Measurements from ENCODE around the gene NUTM2G. TPM values are rescaled to one million over a fixed set of nuclear protein-coding genes. Genes with fewer than 3 reads are reported as not detected.
"Not testable (repeated sequence)": the region's sequence is repeated elsewhere in the genome, so short reads cannot be mapped to it uniquely, and the experiment has no call there.

The NUTM2G gene
- total RNA-seq, 1 donor from 2014 or later, result 0.19 TPM

GRCh38 chr9:96908479-96908878, 20.2 kb upstream of the NUTM2G start:
- not testable (repeated sequence) for H3K27me3 Mint-ChIP-seq; DNase-seq (ENCODE audit: extremely low spot score, unreplicated experiment); H3K9me3 Mint-ChIP-seq; H3K4me1 Mint-ChIP-seq (ENCODE audit: unreplicated experiment); H3K4me3 Mint-ChIP-seq; H3K27ac Mint-ChIP-seq; H3K36me3 Mint-ChIP-seq

GRCh38 chr9:96915539-96915938, 13.1 kb upstream of the NUTM2G start:
- H3K9me3 Mint-ChIP-seq; H3K4me1 Mint-ChIP-seq (ENCODE audit: unreplicated experiment); H3K27me3 Mint-ChIP-seq; DNase-seq (ENCODE audit: extremely low spot score, unreplicated experiment); H3K27ac Mint-ChIP-seq; H3K36me3 Mint-ChIP-seq; H3K4me3 Mint-ChIP-seq: not testable (repeated sequence)

GRCh38 chr9:96916531-96916930, 12.1 kb upstream of the NUTM2G start:
- H3K27ac Mint-ChIP-seq; H3K27me3 Mint-ChIP-seq; H3K36me3 Mint-ChIP-seq; DNase-seq (ENCODE audit: extremely low spot score, unreplicated experiment); H3K4me3 Mint-ChIP-seq; H3K9me3 Mint-ChIP-seq; H3K4me1 Mint-ChIP-seq (ENCODE audit: unreplicated experiment): not testable (repeated sequence)

GRCh38 chr9:96918550-96918949, 10.1 kb upstream of the NUTM2G start:
- H3K4me3 Mint-ChIP-seq; H3K27ac Mint-ChIP-seq; DNase-seq (ENCODE audit: extremely low spot score, unreplicated experiment); H3K36me3 Mint-ChIP-seq; H3K27me3 Mint-ChIP-seq; H3K4me1 Mint-ChIP-seq (ENCODE audit: unreplicated experiment); H3K9me3 Mint-ChIP-seq: not testable (repeated sequence)

GRCh38 chr9:96920803-96921202, 7.8 kb upstream of the NUTM2G start:
- DNase-seq (ENCODE audit: extremely low spot score, unreplicated experiment); H3K4me3 Mint-ChIP-seq; H3K27ac Mint-ChIP-seq; H3K27me3 Mint-ChIP-seq; H3K9me3 Mint-ChIP-seq; H3K4me1 Mint-ChIP-seq (ENCODE audit: unreplicated experiment); H3K36me3 Mint-ChIP-seq: not testable (repeated sequence)

GRCh38 chr9:96925587-96925986, 3.1 kb upstream of the NUTM2G start:
- not testable (repeated sequence) for H3K9me3 Mint-ChIP-seq; H3K4me1 Mint-ChIP-seq (ENCODE audit: unreplicated experiment); H3K4me3 Mint-ChIP-seq; H3K27ac Mint-ChIP-seq; H3K36me3 Mint-ChIP-seq; DNase-seq (ENCODE audit: extremely low spot score, unreplicated experiment); H3K27me3 Mint-ChIP-seq

- not testable (repeated sequence) for H3K27me3 Mint-ChIP-seq; H3K36me3 Mint-ChIP-seq; DNase-seq (ENCODE audit: extremely low spot score, unreplicated experiment); H3K27ac Mint-ChIP-seq; H3K4me1 Mint-ChIP-seq (ENCODE audit: unreplicated experiment); H3K4me3 Mint-ChIP-seq; H3K9me3 Mint-ChIP-seq
Observed at GRCh38 chr9:96931665-96932064, 3.0 kb downstream of the NUTM2G start.

GRCh38 chr9:96934097-96934496, 5.5 kb downstream of the NUTM2G start:
- not testable (repeated sequence) for H3K27ac Mint-ChIP-seq; H3K9me3 Mint-ChIP-seq; DNase-seq (ENCODE audit: extremely low spot score, unreplicated experiment); H3K4me1 Mint-ChIP-seq (ENCODE audit: unreplicated experiment); H3K27me3 Mint-ChIP-seq; H3K4me3 Mint-ChIP-seq; H3K36me3 Mint-ChIP-seq

GRCh38 chr9:96934706-96935105, 6.1 kb downstream of the NUTM2G start:
- H3K36me3 Mint-ChIP-seq; DNase-seq (ENCODE audit: extremely low spot score, unreplicated experiment); H3K4me1 Mint-ChIP-seq (ENCODE audit: unreplicated experiment); H3K9me3 Mint-ChIP-seq; H3K27me3 Mint-ChIP-seq; H3K4me3 Mint-ChIP-seq; H3K27ac Mint-ChIP-seq: not testable (repeated sequence)

- H3K27ac Mint-ChIP-seq; H3K27me3 Mint-ChIP-seq; DNase-seq (ENCODE audit: extremely low spot score, unreplicated experiment); H3K36me3 Mint-ChIP-seq; H3K9me3 Mint-ChIP-seq; H3K4me1 Mint-ChIP-seq (ENCODE audit: unreplicated experiment); H3K4me3 Mint-ChIP-seq: not testable (repeated sequence)
Observed at GRCh38 chr9:96935401-96935800, 6.8 kb downstream of the NUTM2G start.

GRCh38 chr9:96937442-96937841, 8.8 kb downstream of the NUTM2G start:
- H3K4me3 Mint-ChIP-seq, result not testable (repeated sequence)

GRCh38 chr9:96938957-96939665, 10.5 kb downstream of the NUTM2G start:
- not testable (repeated sequence) for DNase-seq (ENCODE audit: extremely low spot score, unreplicated experiment); H3K36me3 Mint-ChIP-seq; H3K4me3 Mint-ChIP-seq; H3K4me1 Mint-ChIP-seq (ENCODE audit: unreplicated experiment); H3K27ac Mint-ChIP-seq; H3K27me3 Mint-ChIP-seq; H3K9me3 Mint-ChIP-seq

More at GRCh38 chr9:96937442-96937841, 8.8 kb downstream of the NUTM2G start:
- DNase-seq (ENCODE audit: extremely low spot score, unreplicated experiment); H3K27ac Mint-ChIP-seq; H3K27me3 Mint-ChIP-seq; H3K36me3 Mint-ChIP-seq; H3K4me1 Mint-ChIP-seq (ENCODE audit: unreplicated experiment); H3K9me3 Mint-ChIP-seq: not testable (repeated sequence)

- H3K27ac Mint-ChIP-seq; H3K27me3 Mint-ChIP-seq; H3K4me1 Mint-ChIP-seq (ENCODE audit: unreplicated experiment); H3K9me3 Mint-ChIP-seq; H3K4me3 Mint-ChIP-seq; H3K36me3 Mint-ChIP-seq; DNase-seq (ENCODE audit: extremely low spot score, unreplicated experiment): not testable (repeated sequence)
Observed at GRCh38 chr9:96940982-96941381, 12.3 kb downstream of the NUTM2G start.

GRCh38 chr9:96941628-96942027, 13.0 kb downstream of the NUTM2G start:
- not testable (repeated sequence) for H3K36me3 Mint-ChIP-seq; H3K4me3 Mint-ChIP-seq; DNase-seq (ENCODE audit: extremely low spot score, unreplicated experiment); H3K27me3 Mint-ChIP-seq; H3K9me3 Mint-ChIP-seq; H3K4me1 Mint-ChIP-seq (ENCODE audit: unreplicated experiment); H3K27ac Mint-ChIP-seq

- not testable (repeated sequence) for DNase-seq (ENCODE audit: extremely low spot score, unreplicated experiment); H3K9me3 Mint-ChIP-seq; H3K36me3 Mint-ChIP-seq; H3K27me3 Mint-ChIP-seq; H3K4me3 Mint-ChIP-seq; H3K4me1 Mint-ChIP-seq (ENCODE audit: unreplicated experiment); H3K27ac Mint-ChIP-seq
Observed at GRCh38 chr9:96942181-96942580, 13.5 kb downstream of the NUTM2G start.

Data from type B pancreatic cell (in vitro differentiated cells).